Neural cell (in vitro differentiated cells): ENCODE data around the gene OR4B1. TPM values are rescaled to one million over a fixed set of nuclear protein-coding genes. Genes with fewer than 3 reads are reported as not detected.

Experiments
- H2AFZ ChIP-seq: fragments of 200-600, 300-800 bp; sonication (generic), shearing (Covaris generic); 2 replicates; pipeline ENCODE4 v1.6.0; 2014; ENCODE audit warnings: low read depth, mild to moderate bottlenecking, antibody characterized with exemption, low read length, moderate library complexity
- H3F3A ChIP-seq: fragments of 200-600 bp; shearing (Covaris generic); 2 replicates; pipeline ENCODE4 v1.6.1; 2016; ENCODE audit warnings: mild to moderate bottlenecking, moderate library complexity, mixed read lengths, antibody characterized with exemption, low read length; ENCODE audit not compliant: insufficient read depth, poor library complexity, severe bottlenecking
- H3K27ac ChIP-seq: fragments of 200-600, 300-800 bp; sonication (generic), shearing (Covaris generic); 2 replicates; pipeline ENCODE4 v1.5.1; 2014; ENCODE audit warnings: mild to moderate bottlenecking, low read length, moderate library complexity
- H3K27me3 ChIP-seq: fragments of 300-800, 200-600 bp; sonication (generic), shearing (Covaris generic); 2 replicates; pipeline ENCODE4 v1.6.0; 2014; ENCODE audit warnings: mild to moderate bottlenecking, low read depth, low read length, moderate library complexity; ENCODE audit not compliant: insufficient read depth
- H3K36me3 ChIP-seq: fragments of 300-800, 200-600 bp; sonication (generic), shearing (Covaris generic); 2 replicates; pipeline ENCODE4 v1.5.1; 2014; ENCODE audit warnings: mild to moderate bottlenecking, antibody characterized with exemption, low read length, moderate library complexity; ENCODE audit not compliant: insufficient read depth
- H3K4me2 ChIP-seq: fragments of 300-800, 200-600 bp; sonication (generic), shearing (Covaris generic); 2 replicates; pipeline ENCODE4 v1.6.0; 2014; ENCODE audit warnings: mild to moderate bottlenecking, low read length
- H3K4me3 ChIP-seq: fragments of 300-800, 200-600 bp; sonication (generic), shearing (Covaris generic); 2 replicates; pipeline ENCODE4 v1.5.1; 2014; ENCODE audit warnings: mild to moderate bottlenecking, low read length, moderate library complexity
- H3K79me2 ChIP-seq: fragments of 200-600 bp; shearing (Covaris generic); replicated peaks from 2 replicates; pipeline ENCODE4 v1.6.0; 2014; ENCODE audit warnings: mild to moderate bottlenecking, low read length, moderate library complexity; ENCODE audit not compliant: insufficient read depth
- H3K9ac ChIP-seq: fragments of 300-800, 200-600 bp; sonication (generic), shearing (Covaris generic); 2 replicates; pipeline ENCODE4 v1.6.1; 2016; ENCODE audit warnings: mild to moderate bottlenecking, low read length, mixed read lengths
- H3K9me2 ChIP-seq: fragments of 200-600 bp; shearing (Covaris generic); 2 replicates; pipeline ENCODE4 v1.6.1; 2016; ENCODE audit warnings: mild to moderate bottlenecking, low read length, mixed read lengths; ENCODE audit not compliant: insufficient read depth
- H3K9me3 ChIP-seq: fragments of 200-600, 300-800 bp; sonication (generic), shearing (Covaris generic); 2 replicates; pipeline ENCODE4 v1.6.1; 2016; ENCODE audit warnings: mild to moderate bottlenecking, mixed run types, low read length, moderate library complexity, mixed read lengths
- H4K20me1 ChIP-seq: fragments of 200-600 bp; shearing (Covaris generic); 2 replicates; pipeline ENCODE4 v1.6.1; 2016; ENCODE audit warnings: mild to moderate bottlenecking, mixed run types; ENCODE audit not compliant: insufficient read depth
- EP300 ChIP-seq: fragments of 450-650 bp; conservative IDR thresholded peaks from 2 replicates; pipeline ENCODE4 v1.6.1; 2014; ENCODE audit warnings: antibody characterized with exemption, mild to moderate bottlenecking, moderate library complexity; ENCODE audit not compliant: poor library complexity, severe bottlenecking
- EZH2 ChIP-seq: fragments of 200-600, 300-800 bp; shearing (Covaris generic), sonication (generic); IDR thresholded peaks from 2 replicates; pipeline ENCODE4 v1.6.1; 2014; ENCODE audit warnings: antibody characterized with exemption, low read length, borderline replicate concordance, mild to moderate bottlenecking; ENCODE audit not compliant: insufficient read depth, poor library complexity, severe bottlenecking
- MXI1 ChIP-seq: fragments of 450-650 bp; conservative IDR thresholded peaks from 2 replicates; pipeline ENCODE4 v1.6.1; 2014; ENCODE audit warnings: antibody characterized with exemption, mild to moderate bottlenecking; ENCODE audit not compliant: poor library complexity, severe bottlenecking
- POLR2AphosphoS5 ChIP-seq: IDR thresholded peaks from 2 replicates; pipeline ENCODE4 v1.6.1; 2012
- RAD21 ChIP-seq: fragments of 450-650 bp; conservative IDR thresholded peaks from 2 replicates; pipeline ENCODE4 v1.6.1; 2014; ENCODE audit warnings: antibody characterized with exemption, mild to moderate bottlenecking, moderate library complexity
- SMC3 ChIP-seq: fragments of 450-650 bp; conservative IDR thresholded peaks from 2 replicates; pipeline ENCODE4 v1.6.1; 2014; ENCODE audit warnings: antibody characterized with exemption, mild to moderate bottlenecking, moderate library complexity; ENCODE audit not compliant: poor library complexity
- TAF1 ChIP-seq: IDR thresholded peaks from 2 replicates; pipeline ENCODE4 v1.6.1; 2012; ENCODE audit warnings: low read depth
- polyA plus RNA-seq: library from polyadenylated mRNA; depleted of rRNA; stranded (reverse); fragments of >200 nt; gene quantifications from 2 replicates; pipeline ENCODE4 v1.2.3, GENCODE V29; 2014
- TF ChIP-seq, protein P1 (sequence below): IDR thresholded peaks from 2 replicates; pipeline ENCODE4 v1.6.1; 2012; ENCODE audit warnings: borderline replicate concordance
- TF ChIP-seq, protein P2 (sequence below): fragments of 450-650 bp; IDR thresholded peaks from 2 replicates; pipeline ENCODE4 v1.5.1; 2014; ENCODE audit warnings: antibody characterized with exemption, mild to moderate bottlenecking, moderate library complexity; ENCODE audit not compliant: poor library complexity, severe bottlenecking

Gene OR4B1
- polyA plus RNA-seq, 1 donor from 2014 or later, result not detected

DNA sequence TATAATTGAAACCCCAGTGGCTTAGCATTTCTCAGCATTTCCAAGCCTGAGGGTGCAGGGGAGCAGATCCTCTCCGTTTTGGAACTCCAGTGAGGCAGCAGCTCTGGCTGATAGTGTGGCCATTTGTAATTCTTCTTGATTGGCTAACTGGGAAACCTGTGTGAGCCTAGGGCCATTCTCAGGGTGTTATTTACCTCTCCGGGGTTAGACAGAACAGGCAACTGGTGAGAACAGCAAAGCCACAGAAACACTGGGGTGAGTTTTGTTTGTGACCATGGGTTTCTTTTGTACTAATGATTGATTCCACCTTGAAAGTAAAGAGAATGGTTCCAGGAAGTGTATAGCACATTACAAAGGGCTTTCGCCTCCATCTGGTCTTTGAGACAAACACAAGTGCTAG, 25.9 kb downstream of the OR4B1 start:
- Histone ChIP-seq H2AFZ (no peak overlapping the region), H3K9me3 (no peaks in the 10 kb centered on the region), H3K27ac (no peak overlapping the region), H3K4me2 (no peak overlapping the region), H3K9me2 (no peaks in the 10 kb centered on the region), H3K9ac (no peak overlapping the region), H3K27me3 (no peaks in the 10 kb centered on the region), H3K79me2 (no peaks in the 10 kb centered on the region), H3F3A (no peaks in the 10 kb centered on the region), H4K20me1 (no peaks in the 10 kb centered on the region), H3K36me3 (no peaks in the 10 kb centered on the region), H3K4me3 (no peak overlapping the region)
- TF ChIP-seq, protein P1, sequence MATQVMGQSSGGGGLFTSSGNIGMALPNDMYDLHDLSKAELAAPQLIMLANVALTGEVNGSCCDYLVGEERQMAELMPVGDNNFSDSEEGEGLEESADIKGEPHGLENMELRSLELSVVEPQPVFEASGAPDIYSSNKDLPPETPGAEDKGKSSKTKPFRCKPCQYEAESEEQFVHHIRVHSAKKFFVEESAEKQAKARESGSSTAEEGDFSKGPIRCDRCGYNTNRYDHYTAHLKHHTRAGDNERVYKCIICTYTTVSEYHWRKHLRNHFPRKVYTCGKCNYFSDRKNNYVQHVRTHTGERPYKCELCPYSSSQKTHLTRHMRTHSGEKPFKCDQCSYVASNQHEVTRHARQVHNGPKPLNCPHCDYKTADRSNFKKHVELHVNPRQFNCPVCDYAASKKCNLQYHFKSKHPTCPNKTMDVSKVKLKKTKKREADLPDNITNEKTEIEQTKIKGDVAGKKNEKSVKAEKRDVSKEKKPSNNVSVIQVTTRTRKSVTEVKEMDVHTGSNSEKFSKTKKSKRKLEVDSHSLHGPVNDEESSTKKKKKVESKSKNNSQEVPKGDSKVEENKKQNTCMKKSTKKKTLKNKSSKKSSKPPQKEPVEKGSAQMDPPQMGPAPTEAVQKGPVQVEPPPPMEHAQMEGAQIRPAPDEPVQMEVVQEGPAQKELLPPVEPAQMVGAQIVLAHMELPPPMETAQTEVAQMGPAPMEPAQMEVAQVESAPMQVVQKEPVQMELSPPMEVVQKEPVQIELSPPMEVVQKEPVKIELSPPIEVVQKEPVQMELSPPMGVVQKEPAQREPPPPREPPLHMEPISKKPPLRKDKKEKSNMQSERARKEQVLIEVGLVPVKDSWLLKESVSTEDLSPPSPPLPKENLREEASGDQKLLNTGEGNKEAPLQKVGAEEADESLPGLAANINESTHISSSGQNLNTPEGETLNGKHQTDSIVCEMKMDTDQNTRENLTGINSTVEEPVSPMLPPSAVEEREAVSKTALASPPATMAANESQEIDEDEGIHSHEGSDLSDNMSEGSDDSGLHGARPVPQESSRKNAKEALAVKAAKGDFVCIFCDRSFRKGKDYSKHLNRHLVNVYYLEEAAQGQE, result no peak
- TF ChIP-seq MXI1, result no peak
- TF ChIP-seq, protein P2, sequence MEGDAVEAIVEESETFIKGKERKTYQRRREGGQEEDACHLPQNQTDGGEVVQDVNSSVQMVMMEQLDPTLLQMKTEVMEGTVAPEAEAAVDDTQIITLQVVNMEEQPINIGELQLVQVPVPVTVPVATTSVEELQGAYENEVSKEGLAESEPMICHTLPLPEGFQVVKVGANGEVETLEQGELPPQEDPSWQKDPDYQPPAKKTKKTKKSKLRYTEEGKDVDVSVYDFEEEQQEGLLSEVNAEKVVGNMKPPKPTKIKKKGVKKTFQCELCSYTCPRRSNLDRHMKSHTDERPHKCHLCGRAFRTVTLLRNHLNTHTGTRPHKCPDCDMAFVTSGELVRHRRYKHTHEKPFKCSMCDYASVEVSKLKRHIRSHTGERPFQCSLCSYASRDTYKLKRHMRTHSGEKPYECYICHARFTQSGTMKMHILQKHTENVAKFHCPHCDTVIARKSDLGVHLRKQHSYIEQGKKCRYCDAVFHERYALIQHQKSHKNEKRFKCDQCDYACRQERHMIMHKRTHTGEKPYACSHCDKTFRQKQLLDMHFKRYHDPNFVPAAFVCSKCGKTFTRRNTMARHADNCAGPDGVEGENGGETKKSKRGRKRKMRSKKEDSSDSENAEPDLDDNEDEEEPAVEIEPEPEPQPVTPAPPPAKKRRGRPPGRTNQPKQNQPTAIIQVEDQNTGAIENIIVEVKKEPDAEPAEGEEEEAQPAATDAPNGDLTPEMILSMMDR, result no peak
- no peak for TF ChIP-seq EZH2
- TF ChIP-seq SMC3, result no peak
- no peak for TF ChIP-seq TAF1
- no peak for TF ChIP-seq POLR2AphosphoS5
- no peak for TF ChIP-seq RAD21
- TF ChIP-seq EP300, result no peak

DNA sequence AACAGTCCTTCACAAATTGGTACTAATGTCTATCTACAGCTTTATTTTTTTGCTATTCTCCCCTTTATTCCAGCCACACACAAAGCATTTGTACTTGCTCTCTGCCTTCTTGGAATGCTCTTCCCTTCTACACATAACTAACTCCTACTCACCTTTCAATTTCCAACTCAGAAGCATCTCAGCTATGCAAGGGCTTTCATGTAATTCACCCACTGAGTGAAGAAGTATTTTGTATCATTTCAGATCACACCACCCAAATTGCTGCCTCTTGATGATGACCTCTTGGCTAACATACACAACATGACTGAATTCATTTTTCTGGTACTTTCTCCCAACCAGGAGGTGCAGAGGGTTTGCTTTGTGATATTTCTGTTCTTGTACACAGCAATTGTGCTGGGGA, 28.2 kb downstream of the OR4B1 start, which contains the start of gene OR4X2:
Gene OR4X2, plus strand, starts transcription at position 301 of the 400 bp plus-strand sequence. Its CDS starts 0 bp downstream, at position 301.
- no peak within 1 kb of the TSS for H3K4me3 ChIP-seq
- H2AFZ ChIP-seq, result no peak within 1 kb of the TSS
- H3K4me2 ChIP-seq, result no peak within 1 kb of the TSS
- no peaks in the 10 kb centered on the region for H3K79me2 ChIP-seq
- H3K9ac ChIP-seq, result no peak within 1 kb of the TSS
- no peaks in the 10 kb centered on the region for H3F3A ChIP-seq
- H3K9me2 ChIP-seq, result no peaks in the 10 kb centered on the region
- no peak within 1 kb of the TSS for H3K27ac ChIP-seq
- no peaks in the 10 kb centered on the region for H4K20me1 ChIP-seq
- no peak for TF ChIP-seq SMC3
- no peak for TF ChIP-seq RAD21
- TF ChIP-seq MXI1, result no peak
- TF ChIP-seq, protein P1, result no peak
- no peak for TF ChIP-seq EZH2
- TF ChIP-seq TAF1, result no peak
- TF ChIP-seq, protein P2, result no peak
- no peak for TF ChIP-seq EP300
- no peak for TF ChIP-seq POLR2AphosphoS5
- H3K36me3 ChIP-seq, result no peaks in the 10 kb centered on the region
- H3K27me3 ChIP-seq, result no peaks in the 10 kb centered on the region
- peaks cover 3% of the 10 kb centered on the region for H3K9me3 ChIP-seq
